Choroid plexus epithelial cell (primary cell): ENCODE data around the gene ALG14.

Experiments used
- DNase-seq: peaks from one replicate; pipeline ENCODE4 v3.0.0-alpha.2; 2010; ENCODE audit warnings: low read depth
- H3K4me3 ChIP-seq: 2 replicates; pipeline ENCODE4 v1.5.1; 2011; ENCODE audit warnings: low read depth, mild to moderate bottlenecking, control low read depth, low read length, moderate library complexity
- TF ChIP-seq, protein P1 (sequence below): conservative IDR thresholded peaks from 2 replicates; pipeline ENCODE4 v1.5.1; 2011; ENCODE audit warnings: low read depth, mild to moderate bottlenecking, control low read depth, inconsistent platforms, low read length, moderate library complexity

Gene ALG14

DNA sequence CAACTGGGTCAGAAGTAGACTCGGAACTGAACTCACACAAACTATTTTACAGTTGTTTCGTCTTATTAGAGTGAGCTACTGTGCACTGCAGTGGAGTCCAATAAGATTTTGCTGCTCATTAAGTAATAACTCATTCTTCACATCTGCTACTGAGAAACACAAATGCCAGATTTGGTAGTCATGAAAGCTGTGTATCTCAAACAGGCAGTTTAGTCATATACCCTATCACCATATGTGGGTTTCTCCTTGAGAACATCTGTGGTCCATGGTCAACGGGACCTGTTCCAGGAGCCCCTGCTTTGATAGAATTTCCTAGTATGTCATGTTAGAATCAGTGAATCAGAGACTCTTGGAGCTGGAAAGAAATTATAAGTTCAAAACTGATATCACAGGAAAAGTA is 60.4 kb downstream of the ALG14 start:
- no peak overlapping the region for H3K4me3 ChIP-seq
- peak; percentile 89 for DNase-seq
- TF ChIP-seq, protein P1, sequence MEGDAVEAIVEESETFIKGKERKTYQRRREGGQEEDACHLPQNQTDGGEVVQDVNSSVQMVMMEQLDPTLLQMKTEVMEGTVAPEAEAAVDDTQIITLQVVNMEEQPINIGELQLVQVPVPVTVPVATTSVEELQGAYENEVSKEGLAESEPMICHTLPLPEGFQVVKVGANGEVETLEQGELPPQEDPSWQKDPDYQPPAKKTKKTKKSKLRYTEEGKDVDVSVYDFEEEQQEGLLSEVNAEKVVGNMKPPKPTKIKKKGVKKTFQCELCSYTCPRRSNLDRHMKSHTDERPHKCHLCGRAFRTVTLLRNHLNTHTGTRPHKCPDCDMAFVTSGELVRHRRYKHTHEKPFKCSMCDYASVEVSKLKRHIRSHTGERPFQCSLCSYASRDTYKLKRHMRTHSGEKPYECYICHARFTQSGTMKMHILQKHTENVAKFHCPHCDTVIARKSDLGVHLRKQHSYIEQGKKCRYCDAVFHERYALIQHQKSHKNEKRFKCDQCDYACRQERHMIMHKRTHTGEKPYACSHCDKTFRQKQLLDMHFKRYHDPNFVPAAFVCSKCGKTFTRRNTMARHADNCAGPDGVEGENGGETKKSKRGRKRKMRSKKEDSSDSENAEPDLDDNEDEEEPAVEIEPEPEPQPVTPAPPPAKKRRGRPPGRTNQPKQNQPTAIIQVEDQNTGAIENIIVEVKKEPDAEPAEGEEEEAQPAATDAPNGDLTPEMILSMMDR = no peak

DNA sequence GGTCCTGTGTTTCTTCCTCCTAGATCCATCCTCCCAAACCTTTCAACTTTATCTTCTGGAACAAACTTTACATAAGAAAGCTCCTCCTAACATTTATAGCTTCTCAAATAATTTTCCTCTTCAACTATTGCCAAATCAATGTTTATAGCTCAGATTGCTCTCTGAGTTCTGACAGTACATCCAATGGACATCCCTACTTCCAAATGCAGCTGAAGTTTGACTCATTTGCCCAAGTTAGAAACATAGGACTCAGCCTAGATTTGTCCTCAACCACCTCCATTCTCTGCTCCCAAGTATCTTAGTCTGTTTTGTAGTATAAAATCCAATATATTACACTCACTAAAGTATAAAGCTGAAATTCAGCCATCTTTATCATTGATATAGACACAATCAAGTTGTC is 62.6 kb downstream of the ALG14 start:
- DNase-seq = no peak
- H3K4me3 ChIP-seq = no peak overlapping the region
- TF ChIP-seq, protein P1 = no peak

DNA sequence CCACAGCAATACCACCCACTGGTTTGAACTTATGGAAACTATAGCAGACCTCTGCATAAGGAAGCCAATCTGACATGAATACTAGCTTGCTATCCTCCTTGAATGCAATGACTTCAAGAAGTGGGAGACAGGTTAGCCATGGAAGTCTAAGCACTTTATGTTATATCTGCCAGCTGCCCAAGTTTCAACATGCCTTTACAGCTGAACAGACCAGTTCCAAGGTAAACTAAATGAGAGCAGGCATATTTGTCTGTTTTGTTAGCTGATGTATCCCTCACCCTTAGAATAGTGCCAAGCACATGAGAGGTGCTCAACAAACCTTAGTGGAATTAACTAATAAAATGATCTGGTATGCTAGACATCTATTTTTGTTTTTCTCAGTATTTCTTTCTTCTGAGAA is 65.1 kb downstream of the ALG14 start:
- DNase-seq = no peak
- no peak overlapping the region for H3K4me3 ChIP-seq
- TF ChIP-seq, protein P1 = no peak

DNA sequence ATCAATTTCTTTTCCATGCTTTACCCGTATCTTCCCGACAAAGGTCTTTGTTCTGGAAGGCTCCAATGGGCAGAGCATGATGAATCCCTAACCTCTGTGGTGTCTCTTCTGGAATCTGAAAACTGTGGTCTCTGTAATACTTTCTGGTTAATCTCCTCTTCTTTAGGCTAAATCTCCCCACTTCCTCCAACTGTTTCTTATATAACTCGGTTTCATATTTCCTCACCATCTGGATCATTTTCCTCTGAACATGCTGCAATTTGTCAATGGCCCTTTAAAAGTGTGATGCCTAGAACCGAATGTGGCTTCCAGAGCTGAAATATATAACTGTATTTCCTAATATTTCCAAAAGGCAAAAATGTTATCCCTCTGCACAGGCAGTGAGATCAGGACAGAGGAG is 66.1 kb downstream of the ALG14 start:
- peak; percentile 65 for DNase-seq
- H3K4me3 ChIP-seq = no peak overlapping the region
- TF ChIP-seq, protein P1 = no peak

DNA sequence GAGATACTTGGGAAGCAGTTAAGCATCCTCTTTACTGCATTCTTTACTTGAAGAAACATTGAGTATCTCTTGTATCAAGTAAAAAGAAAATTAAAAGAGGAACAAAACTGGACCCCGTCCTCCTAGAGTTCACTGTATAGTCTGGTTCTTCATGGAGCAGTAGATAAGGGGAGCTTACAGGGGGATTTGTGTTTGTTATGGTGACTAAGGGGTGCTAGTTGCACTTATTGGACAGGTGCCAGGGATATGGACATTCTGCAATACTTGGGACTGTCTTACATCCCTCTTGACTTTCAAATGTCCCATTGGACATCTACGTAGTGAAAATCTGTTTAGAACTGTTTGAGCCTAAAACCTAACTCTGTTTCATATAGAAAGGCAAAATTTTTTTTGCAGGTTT is 67.2 kb downstream of the ALG14 start:
- TF ChIP-seq, protein P1 = no peak
- no peak for DNase-seq
- no peak overlapping the region for H3K4me3 ChIP-seq

DNA sequence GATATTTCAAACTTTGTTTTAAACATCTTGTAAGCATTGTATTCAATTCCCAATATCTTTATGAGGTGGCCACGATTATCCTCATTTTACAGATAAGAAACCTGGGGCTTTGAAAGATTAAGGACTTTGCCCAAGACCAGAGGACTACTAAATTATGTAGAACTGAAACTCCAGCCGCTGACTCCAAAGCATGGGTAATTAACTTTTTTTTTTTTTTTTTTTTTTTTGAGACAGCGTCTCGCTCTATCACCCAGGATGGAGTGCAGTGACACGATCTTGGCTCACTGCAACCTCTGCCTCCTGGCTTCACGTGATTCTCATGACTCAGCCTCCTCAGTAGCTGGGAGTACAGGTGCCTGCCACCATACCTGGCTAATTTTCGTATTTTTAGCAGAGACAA is 68.7 kb downstream of the ALG14 start:
- TF ChIP-seq, protein P1 = no peak
- DNase-seq = no peak
- H3K4me3 ChIP-seq = no peak overlapping the region

DNA sequence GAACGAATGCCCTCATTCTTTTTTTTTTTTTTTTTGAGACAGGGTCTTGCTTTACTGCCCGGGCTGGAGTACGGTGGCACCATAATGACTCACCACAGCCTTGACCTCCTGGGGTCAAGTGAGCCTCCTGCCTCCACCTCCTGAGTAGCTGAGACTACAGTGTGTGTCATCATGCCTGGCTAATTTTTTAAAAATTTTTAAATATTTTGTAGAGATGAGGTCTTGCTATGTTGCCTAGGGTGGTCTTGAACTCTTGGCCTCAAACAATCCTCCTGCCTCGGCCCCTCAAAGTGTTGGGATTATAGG is 69.4 kb downstream of the ALG14 start:
- DNase-seq = peak; percentile 53
- no peak overlapping the region for H3K4me3 ChIP-seq
- TF ChIP-seq, protein P1 = no peak
